MM.1S (cell line): Measurements from ENCODE around the gene ZDHHC8.

ENCODE experiments used
- DNase-seq: peaks from one replicate; pipeline ENCODE4 v3.0.0-alpha.2; 2015
- H2AFZ ChIP-seq: fragments of 300-600 bp; sonication (generic); 2 replicates; pipeline ENCODE4 v1.6.0; 2016; ENCODE audit warnings: antibody characterized with exemption, low read length
- H3F3A ChIP-seq: fragments of 300-600 bp; sonication (generic); 2 replicates; pipeline ENCODE4 v1.6.1; 2016; ENCODE audit warnings: mild to moderate bottlenecking, antibody characterized with exemption, low read length, moderate library complexity, mixed read lengths; ENCODE audit not compliant: insufficient read depth
- H3K27ac ChIP-seq: fragments of 300-600 bp; sonication (generic); 2 replicates; pipeline ENCODE4 v1.5.1; 2016; ENCODE audit warnings: mild to moderate bottlenecking, low read length
- H3K27me3 ChIP-seq: fragments of 300-600 bp; sonication (generic); replicated peaks from 2 replicates; pipeline ENCODE4 v1.6.0; 2016; ENCODE audit warnings: low read length; ENCODE audit not compliant: insufficient read depth
- H3K36me3 ChIP-seq: fragments of 300-600 bp; sonication (generic); replicated peaks from 2 replicates; pipeline ENCODE4 v1.6.1; 2016; ENCODE audit warnings: mild to moderate bottlenecking, low read length, mixed read lengths; ENCODE audit not compliant: insufficient read depth
- H3K4me1 ChIP-seq: fragments of 300-600 bp; sonication (generic); 2 replicates; pipeline ENCODE4 v1.6.1; 2016; ENCODE audit warnings: low read length, mixed read lengths
- H3K4me2 ChIP-seq: fragments of 300-600 bp; sonication (generic); 2 replicates; pipeline ENCODE4 v1.6.0; 2016; ENCODE audit warnings: low read depth, low read length
- H3K4me3 ChIP-seq: fragments of 300-600 bp; sonication (generic); 2 replicates; pipeline ENCODE4 v1.5.1; 2016; ENCODE audit warnings: low read length, mixed read lengths
- H3K79me2 ChIP-seq: fragments of 300-600 bp; sonication (generic); 2 replicates; pipeline ENCODE4 v1.6.1; 2016; ENCODE audit warnings: mixed run types, low read length, mixed read lengths
- H3K9ac ChIP-seq: fragments of 300-600 bp; sonication (generic); 2 replicates; pipeline ENCODE4 v1.6.1; 2016; ENCODE audit warnings: low read length, mixed read lengths
- H3K9me2 ChIP-seq: fragments of 300-600 bp; sonication (generic); replicated peaks from 2 replicates; pipeline ENCODE4 v1.6.1; 2016; ENCODE audit warnings: mild to moderate bottlenecking, low read length, mixed read lengths; ENCODE audit not compliant: insufficient read depth
- H3K9me3 ChIP-seq: fragments of 300-600 bp; sonication (generic); replicated peaks from 2 replicates; pipeline ENCODE4 v1.6.1; 2016; ENCODE audit warnings: mild to moderate bottlenecking, low read length, mixed read lengths; ENCODE audit not compliant: insufficient read depth
- H4K20me1 ChIP-seq: fragments of 300-600 bp; sonication (generic); 2 replicates; pipeline ENCODE4 v1.6.1; 2016; ENCODE audit warnings: mild to moderate bottlenecking, low read length, moderate library complexity, mixed read lengths; ENCODE audit not compliant: insufficient read depth
- CTCF ChIP-seq: fragments of 300-600 bp; sonication (generic); IDR thresholded peaks from 2 replicates; pipeline ENCODE4 v1.5.1; 2016; ENCODE audit warnings: antibody characterized with exemption, low read length, mixed read lengths
- EZH2 ChIP-seq: fragments of 300-600 bp; sonication (generic); optimal IDR thresholded peaks from 2 replicates; pipeline ENCODE3; 2017; ENCODE audit warnings: low read depth, mild to moderate bottlenecking, antibody characterized with exemption, low read length, mixed read lengths
- EZH2phosphoT487 ChIP-seq: fragments of 300-600 bp; sonication (generic); IDR thresholded peaks from 2 replicates; pipeline ENCODE4 v1.6.1; 2018; ENCODE audit warnings: antibody characterized with exemption, low read length

The ZDHHC8 gene

GRCh38 chr22:20131597-20131858 lies at the start of gene ZDHHC8:
ZDHHC8 (plus strand) TSS chr22:20131804; CDS start chr22:20131948, 144 bp downstream.
- H3K27ac ChIP-seq = no peak within 1 kb of the TSS

GRCh38 chr22:20083157-20083890 lies 48.3 kb upstream of the ZDHHC8 start:
- Histone ChIP-seq H3K9me2 (no peaks in the 10 kb centered on the region), H3K36me3 (peaks cover 5% of the 10 kb centered on the region; the same call in 1 of the 2 replicates), H3K79me2 (peaks cover 80% of the 10 kb centered on the region), H3K9me3 (no peaks in the 10 kb centered on the region), H3K4me2 (no peak overlapping the region), H4K20me1 (peaks cover 12% of the 10 kb centered on the region), H2AFZ (no peak overlapping the region), H3K4me3 (no peak overlapping the region), H3F3A (no peaks in the 10 kb centered on the region), H3K27me3 (no peaks in the 10 kb centered on the region), H3K27ac (no peak overlapping the region), H3K4me1 (peaks cover 6% of the 10 kb centered on the region; the same call in 1 of the 2 replicates), H3K9ac (no peak overlapping the region)
- DNase-seq = no peak
- TF ChIP-seq EZH2phosphoT487 (no peak), EZH2 (no peak), CTCF (no peak)

More at GRCh38 chr22:20131597-20131858, at the start of gene ZDHHC8:
- no peak for DNase-seq
- peaks cover 36% of the 10 kb centered on the region for H3F3A ChIP-seq
- TF ChIP-seq EZH2phosphoT487 (no peak), CTCF (no peak)
- H3K36me3 ChIP-seq = no peaks in the 10 kb centered on the region
- H4K20me1 ChIP-seq = no peaks in the 10 kb centered on the region
- H3K4me3 ChIP-seq = peak within 1 kb of the TSS; percentile 73
- H3K27me3 ChIP-seq = no peaks in the 10 kb centered on the region
- 0 out of 2 replicates have a peak, but pooled peaks cover 3% of the 10 kb centered on the region for H3K4me1 ChIP-seq
- H3K9me2 ChIP-seq = no peaks in the 10 kb centered on the region
- peak within 1 kb of the TSS; percentile 97 for H3K4me2 ChIP-seq
- peaks cover 15% of the 10 kb centered on the region for H3K79me2 ChIP-seq
- H2AFZ ChIP-seq = peak within 1 kb of the TSS; percentile 87
- H3K9ac ChIP-seq = peak within 1 kb of the TSS; percentile 65; the same call in 1 of the 2 replicates
- no peaks in the 10 kb centered on the region for H3K9me3 ChIP-seq

GRCh38 chr22:20083891-20084546 lies 47.6 kb upstream of the ZDHHC8 start:
- Histone ChIP-seq H3F3A (no peaks in the 10 kb centered on the region), H3K36me3 (peaks cover 5% of the 10 kb centered on the region; the same call in 1 of the 2 replicates), H2AFZ (no peak overlapping the region), H3K4me1 (peaks cover 6% of the 10 kb centered on the region; the same call in 1 of the 2 replicates), H3K79me2 (peaks cover 82% of the 10 kb centered on the region), H3K9me3 (no peaks in the 10 kb centered on the region), H3K9me2 (no peaks in the 10 kb centered on the region), H4K20me1 (peaks cover 12% of the 10 kb centered on the region), H3K27me3 (no peaks in the 10 kb centered on the region), H3K9ac (no peak overlapping the region), H3K4me2 (no peak overlapping the region), H3K27ac (no peak overlapping the region), H3K4me3 (no peak overlapping the region)
- DNase-seq = no peak
- no peak for TF ChIP-seq EZH2
- TF ChIP-seq CTCF = no peak
- TF ChIP-seq EZH2phosphoT487 = no peak
